ENCODE results near the gene IMMP2L. TPM values are rescaled to one million over a fixed set of nuclear protein-coding genes. Genes with fewer than 3 reads are reported as not detected.

Gene IMMP2L
- total and polyA plus RNA-seq, 2 of the 13 experiments (the other 11 are each of a cell fraction or from before 2014, with no cell fraction given), result 7.8 to 16.9 TPM

GRCh38 chr7:110854166-110854565 lies 708.1 kb downstream of the IMMP2L start:
- no peak for FAIRE-seq
- TF ChIP-seq ZNF17 (CRISPR knock-in tag; IDR thresholded peaks at IDR 0.05) (no peak), PPARG (CRISPR knock-in tag; conservative IDR thresholded peaks at IDR 0.05) (no peak), SAP130 (CRISPR knock-in tag; IDR thresholded peaks at IDR 0.05; ENCODE audit: low read depth) (no peak), ZNF816 (CRISPR knock-in tag; IDR thresholded peaks at IDR 0.05; ENCODE audit: borderline replicate concordance) (no peak), MXD4 (CRISPR knock-in tag; IDR thresholded peaks at IDR 0.05) (no peak), CBFB (CRISPR knock-in tag; IDR thresholded peaks at IDR 0.05) (no peak), ZNF234 (CRISPR knock-in tag; conservative IDR thresholded peaks at IDR 0.05) (no peak), YY1 (IDR thresholded peaks at IDR 0.05; ENCODE audit: insufficient read depth, insufficient replicate concordance, low read depth, low read length) (no peak), ZBTB1 (CRISPR knock-in tag; IDR thresholded peaks at IDR 0.05; ENCODE audit: borderline replicate concordance) (no peak), ZNF660 (CRISPR knock-in tag; IDR thresholded peaks at IDR 0.05; ENCODE audit: borderline replicate concordance, low read depth) (no peak), ZNF75D (CRISPR knock-in tag; IDR thresholded peaks at IDR 0.05; ENCODE audit: borderline replicate concordance) (no peak), ZNF569 (CRISPR knock-in tag; IDR thresholded peaks at IDR 0.05; ENCODE audit: borderline replicate concordance) (no peak), SKIL (CRISPR knock-in tag; IDR thresholded peaks at IDR 0.05; ENCODE audit: borderline replicate concordance) (no peak)
- TF ChIP-seq, protein P1, sequence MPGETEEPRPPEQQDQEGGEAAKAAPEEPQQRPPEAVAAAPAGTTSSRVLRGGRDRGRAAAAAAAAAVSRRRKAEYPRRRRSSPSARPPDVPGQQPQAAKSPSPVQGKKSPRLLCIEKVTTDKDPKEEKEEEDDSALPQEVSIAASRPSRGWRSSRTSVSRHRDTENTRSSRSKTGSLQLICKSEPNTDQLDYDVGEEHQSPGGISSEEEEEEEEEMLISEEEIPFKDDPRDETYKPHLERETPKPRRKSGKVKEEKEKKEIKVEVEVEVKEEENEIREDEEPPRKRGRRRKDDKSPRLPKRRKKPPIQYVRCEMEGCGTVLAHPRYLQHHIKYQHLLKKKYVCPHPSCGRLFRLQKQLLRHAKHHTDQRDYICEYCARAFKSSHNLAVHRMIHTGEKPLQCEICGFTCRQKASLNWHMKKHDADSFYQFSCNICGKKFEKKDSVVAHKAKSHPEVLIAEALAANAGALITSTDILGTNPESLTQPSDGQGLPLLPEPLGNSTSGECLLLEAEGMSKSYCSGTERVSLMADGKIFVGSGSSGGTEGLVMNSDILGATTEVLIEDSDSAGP (CRISPR knock-in tag; IDR thresholded peaks at IDR 0.05; ENCODE audit: borderline replicate concordance), result no peak
- TF ChIP-seq, protein P2, sequence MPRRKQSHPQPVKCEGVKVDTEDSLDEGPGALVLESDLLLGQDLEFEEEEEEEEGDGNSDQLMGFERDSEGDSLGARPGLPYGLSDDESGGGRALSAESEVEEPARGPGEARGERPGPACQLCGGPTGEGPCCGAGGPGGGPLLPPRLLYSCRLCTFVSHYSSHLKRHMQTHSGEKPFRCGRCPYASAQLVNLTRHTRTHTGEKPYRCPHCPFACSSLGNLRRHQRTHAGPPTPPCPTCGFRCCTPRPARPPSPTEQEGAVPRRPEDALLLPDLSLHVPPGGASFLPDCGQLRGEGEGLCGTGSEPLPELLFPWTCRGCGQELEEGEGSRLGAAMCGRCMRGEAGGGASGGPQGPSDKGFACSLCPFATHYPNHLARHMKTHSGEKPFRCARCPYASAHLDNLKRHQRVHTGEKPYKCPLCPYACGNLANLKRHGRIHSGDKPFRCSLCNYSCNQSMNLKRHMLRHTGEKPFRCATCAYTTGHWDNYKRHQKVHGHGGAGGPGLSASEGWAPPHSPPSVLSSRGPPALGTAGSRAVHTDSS (CRISPR knock-in tag; conservative IDR thresholded peaks at IDR 0.05), result no peak
- TF ChIP-seq, protein P3, sequence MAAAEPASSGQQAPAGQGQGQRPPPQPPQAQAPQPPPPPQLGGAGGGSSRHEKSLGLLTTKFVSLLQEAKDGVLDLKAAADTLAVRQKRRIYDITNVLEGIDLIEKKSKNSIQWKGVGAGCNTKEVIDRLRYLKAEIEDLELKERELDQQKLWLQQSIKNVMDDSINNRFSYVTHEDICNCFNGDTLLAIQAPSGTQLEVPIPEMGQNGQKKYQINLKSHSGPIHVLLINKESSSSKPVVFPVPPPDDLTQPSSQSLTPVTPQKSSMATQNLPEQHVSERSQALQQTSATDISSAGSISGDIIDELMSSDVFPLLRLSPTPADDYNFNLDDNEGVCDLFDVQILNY (CRISPR knock-in tag; conservative IDR thresholded peaks at IDR 0.05), result no peak
- TF ChIP-seq, protein P4, sequence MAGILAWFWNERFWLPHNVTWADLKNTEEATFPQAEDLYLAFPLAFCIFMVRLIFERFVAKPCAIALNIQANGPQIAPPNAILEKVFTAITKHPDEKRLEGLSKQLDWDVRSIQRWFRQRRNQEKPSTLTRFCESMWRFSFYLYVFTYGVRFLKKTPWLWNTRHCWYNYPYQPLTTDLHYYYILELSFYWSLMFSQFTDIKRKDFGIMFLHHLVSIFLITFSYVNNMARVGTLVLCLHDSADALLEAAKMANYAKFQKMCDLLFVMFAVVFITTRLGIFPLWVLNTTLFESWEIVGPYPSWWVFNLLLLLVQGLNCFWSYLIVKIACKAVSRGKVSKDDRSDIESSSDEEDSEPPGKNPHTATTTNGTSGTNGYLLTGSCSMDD (CRISPR knock-in tag; IDR thresholded peaks at IDR 0.05), result no peak

More at GRCh38 chr7:110854166-110854565, 708.1 kb downstream of the IMMP2L start:
- intact Hi-C loops (cut with micrococcal nuclease; ENCODE audit: unreplicated experiment), result no loop called here
- Histone ChIP-seq H3K27me3 (ENCODE audit: control insufficient read depth in 1 of 2, insufficient read depth in 2 of 2, low read length in 2 of 2) (no peaks in the 10 kb centered on the region), H2AFZ (ENCODE audit: low read length) (no peak overlapping the region), H3K79me2 (ENCODE audit: insufficient read depth, low read length) (no peaks in the 10 kb centered on the region), H3K4me2 (ENCODE audit: low read depth, low read length) (no peak overlapping the region), H3K27ac (ENCODE audit: extremely low read length, insufficient read depth, low read length) (no peak overlapping the region), H3K36me3 (replicated peaks in 1 of 2; ENCODE audit: control insufficient read depth in 1 of 2, insufficient read depth in 2 of 2, low read length in 2 of 2) (no peaks in the 10 kb centered on the region), H3K9me3 (ENCODE audit: low read length) (no peaks in the 10 kb centered on the region), H3K4me1 (ENCODE audit: insufficient read depth, low read length) (no peaks in the 10 kb centered on the region), H4K20me1 (ENCODE audit: insufficient read depth, low read length) (no peaks in the 10 kb centered on the region), H3K9ac (ENCODE audit: insufficient read depth, low read depth, low read length) (no peak overlapping the region), H3K4me3 (replicated peaks in 1 of 3; ENCODE audit: insufficient read depth in 1 of 3, low read depth in 2 of 3, low read length in 3 of 3) (no peak overlapping the region)
- no peak for ATAC-seq
- CTCF ChIA-PET (ENCODE audit: low intra/inter-chr PET ratio, low total read pairs), result no interaction called here
- no peak for DNase-seq (ENCODE audit: low spot score)
- POLR2A ChIA-PET, result no interaction called here
- no TSS peak for BruUV-seq (replicated peaks)
- in situ Hi-C loops (cut with HindIII; ENCODE audit: extremely low pct_ligation_motif_present, low pct_unique_long_range_greater_than_20kb), result no loop called here

Data from HepG2 (cell line).